DOHH2 (cell line): ENCODE measurements around the gene CFAP74.

ENCODE experiments used
- CTCF ChIP-seq: fragments of 200-600 bp; sonication (generic); IDR thresholded peaks from one replicate; pipeline ENCODE4 v1.5.1; 2014; ENCODE audit warnings: antibody characterized with exemption, mild to moderate bottlenecking, low read depth, low read length; ENCODE audit not compliant: poor library complexity, severe bottlenecking
- EZH2phosphoT487 ChIP-seq: fragments of 200-600 bp; sonication (generic); IDR thresholded peaks from 2 replicates; pipeline ENCODE4 v1.6.1; 2017; ENCODE audit warnings: borderline replicate concordance, mild to moderate bottlenecking, antibody characterized with exemption, low read length, moderate library complexity, mixed read lengths

- TF ChIP-seq CTCF (no peak), EZH2phosphoT487 (no peak)
Observed at GRCh38 chr1:1997576-1997975, 6.0 kb downstream of the CFAP74 start.
